ENCODE results near the gene NXT1. TPM values are rescaled to one million over a fixed set of nuclear protein-coding genes. Genes with fewer than 3 reads are reported as not detected.

The NXT1 gene
- polyA plus RNA-seq, 1 of the 3 experiments (the other 2 are of a cell fraction) = 28.2 TPM

GRCh38 chr20:23303325-23304102, 47.1 kb upstream of the NXT1 start:
- Histone ChIP-seq H3K9ac (no peak overlapping the region), H3K27me3 (ENCODE audit: insufficient read depth) (peaks cover 77% of the 10 kb centered on the region), H3F3A (replicated peaks; ENCODE audit: insufficient read depth) (no peaks in the 10 kb centered on the region), H3K9me2 (no peaks in the 10 kb centered on the region), H3K79me2 (ENCODE audit: insufficient read depth) (no peaks in the 10 kb centered on the region), H3K27ac (ENCODE audit: low read depth in 2 of 2, low read length in 1 of 2) (no peak overlapping the region), H3K4me1 (ENCODE audit: control insufficient read depth in 1 of 2, insufficient read depth in 2 of 2, low read depth in 1 of 2, low read length in 1 of 2) (no peaks in the 10 kb centered on the region), H3K4me3 (ENCODE audit: low read depth in 2 of 2, low read length in 1 of 2) (no peak overlapping the region), H3K9me3 (no peaks in the 10 kb centered on the region), H4K20me1 (ENCODE audit: insufficient read depth) (no peaks in the 10 kb centered on the region), H3K36me3 (replicated peaks in 1 of 2; ENCODE audit: control insufficient read depth in 1 of 2, insufficient read depth in 2 of 2, low read length in 1 of 2) (no peaks in the 10 kb centered on the region), H2AFZ (ENCODE audit: low read depth) (no peak overlapping the region), H3K4me2 (no peak overlapping the region)
- ChIA-PET POLR2A (no interaction called here), CTCF (no interaction called here)
- WGBS (ENCODE audit: low lambda C conversion rate) = 5% methylated on average over 5 of the region's 5 CpGs
- DNase-seq = no peak
- no peak for TF ChIP-seq YY1 (IDR thresholded peaks at IDR 0.05; ENCODE audit: low read depth)
- no peak for TF ChIP-seq FOXM1 (IDR thresholded peaks at IDR 0.05; ENCODE audit: low read depth)
- TF ChIP-seq CTCF (IDR thresholded peaks at IDR 0.05) = no peak
- TF ChIP-seq RCOR1 (IDR thresholded peaks at IDR 0.05; ENCODE audit: low read length) = no peak
- TF ChIP-seq FOSL2 (IDR thresholded peaks at IDR 0.05; ENCODE audit: borderline replicate concordance, low read depth) = no peak
- no peak for TF ChIP-seq MXI1 (IDR thresholded peaks at IDR 0.05; ENCODE audit: low read depth, low read length)
- TF ChIP-seq EZH2phosphoT487 (IDR thresholded peaks at IDR 0.05; ENCODE audit: borderline replicate concordance, low read depth) = no peak
- no peak for TF ChIP-seq NRF1 (IDR thresholded peaks at IDR 0.05; ENCODE audit: low read depth, low read length)
- TF ChIP-seq RFX5 (IDR thresholded peaks at IDR 0.05; ENCODE audit: low read length) = no peak
- TF ChIP-seq ZBTB33 (IDR thresholded peaks at IDR 0.05; ENCODE audit: borderline replicate concordance, low read depth) = no peak
- TF ChIP-seq TAF1 (IDR thresholded peaks at IDR 0.05; ENCODE audit: borderline replicate concordance, low read depth, low read length) = no peak
- TF ChIP-seq SMC3 (IDR thresholded peaks at IDR 0.05; ENCODE audit: low read depth, low read length) = no peak
- TF ChIP-seq SIN3A (IDR thresholded peaks at IDR 0.05; ENCODE audit: borderline replicate concordance, low read depth, low read length) = no peak

- H3K9me3 ChIP-seq = no peaks in the 10 kb centered on the region
- H3F3A ChIP-seq (replicated peaks; ENCODE audit: insufficient read depth) = no peaks in the 10 kb centered on the region
- no peaks in the 10 kb centered on the region for H3K9me2 ChIP-seq
- H3K4me2 ChIP-seq = no peak overlapping the region
- 16% methylated on average over 15 of the region's 16 CpGs for WGBS (ENCODE audit: low lambda C conversion rate)
- no peak for DNase-seq
- no peaks in the 10 kb centered on the region for H3K36me3 ChIP-seq (replicated peaks in 1 of 2; ENCODE audit: control insufficient read depth in 1 of 2, insufficient read depth in 2 of 2, low read length in 1 of 2)
- H3K4me3 ChIP-seq (ENCODE audit: low read depth in 2 of 2, low read length in 1 of 2) = no peak overlapping the region
- H3K79me2 ChIP-seq (ENCODE audit: insufficient read depth) = no peaks in the 10 kb centered on the region
- H3K9ac ChIP-seq = no peak overlapping the region
- peaks cover 66% of the 10 kb centered on the region for H3K27me3 ChIP-seq (ENCODE audit: insufficient read depth)
- POLR2A ChIA-PET = no interaction called here
- CTCF ChIA-PET = no interaction called here
- no peak overlapping the region for H2AFZ ChIP-seq (ENCODE audit: low read depth)
- no peaks in the 10 kb centered on the region for H4K20me1 ChIP-seq (ENCODE audit: insufficient read depth)
- H3K27ac ChIP-seq (ENCODE audit: low read depth in 2 of 2, low read length in 1 of 2) = no peak overlapping the region
- no peaks in the 10 kb centered on the region for H3K4me1 ChIP-seq (ENCODE audit: control insufficient read depth in 1 of 2, insufficient read depth in 2 of 2, low read depth in 1 of 2, low read length in 1 of 2)
- no peak for TF ChIP-seq ZBTB33 (IDR thresholded peaks at IDR 0.05; ENCODE audit: borderline replicate concordance, low read depth)
- TF ChIP-seq USF1 (IDR thresholded peaks at IDR 0.05; ENCODE audit: borderline replicate concordance, low read depth) = no peak
- TF ChIP-seq SMC3 (IDR thresholded peaks at IDR 0.05; ENCODE audit: low read depth, low read length) = no peak
- no peak for TF ChIP-seq REST (IDR thresholded peaks at IDR 0.05; ENCODE audit: low read depth, low read length)
- no peak for TF ChIP-seq RAD21 (IDR thresholded peaks at IDR 0.05; ENCODE audit: low read length)
Observed at GRCh38 chr20:23304616-23305015, 46.0 kb upstream of the NXT1 start.

Measured in SK-N-SH (cell line).